ENCODE results near the gene LOXHD1.

LOXHD1 gene

GRCh38 chr18:46433121-46433826 lies 223.7 kb downstream of the LOXHD1 start:
- H3K27ac ChIP-seq = peak overlapping the region; percentile 27
- CTCF ChIA-PET = interaction anchor here (0.6 kb wide), 1 partner anchor 704 kb away, joined by 3 read pairs; no protein-coding TSS in a partner anchor
- no peak for TF ChIP-seq CTCF (conservative IDR thresholded peaks at IDR 0.05; ENCODE audit: low read depth)
- no peak for DNase-seq (ENCODE audit: low spot score)
- POLR2A ChIA-PET (ENCODE audit: low non-redundant PET) = no interaction called here

GRCh38 chr18:46431522-46432171 lies 225.4 kb downstream of the LOXHD1 start:
- ChIA-PET CTCF (no interaction called here), POLR2A (ENCODE audit: low non-redundant PET) (no interaction called here)
- no peak for DNase-seq (ENCODE audit: low spot score)
- no peak overlapping the region for H3K27ac ChIP-seq
- no peak for TF ChIP-seq CTCF (conservative IDR thresholded peaks at IDR 0.05; ENCODE audit: low read depth)

GRCh38 chr18:46429649-46430224 lies 227.3 kb downstream of the LOXHD1 start:
- no peak overlapping the region for H3K27ac ChIP-seq
- no peak for DNase-seq (ENCODE audit: low spot score)
- no peak for TF ChIP-seq CTCF (conservative IDR thresholded peaks at IDR 0.05; ENCODE audit: low read depth)
- POLR2A ChIA-PET (ENCODE audit: low non-redundant PET) = no interaction called here
- CTCF ChIA-PET = no interaction called here

- CTCF ChIA-PET = no interaction called here
- POLR2A ChIA-PET (ENCODE audit: low non-redundant PET) = no interaction called here
- no peak overlapping the region for H3K27ac ChIP-seq
- DNase-seq (ENCODE audit: low spot score) = no peak
- no peak for TF ChIP-seq CTCF (conservative IDR thresholded peaks at IDR 0.05; ENCODE audit: low read depth)
These were observed 227.9 kb downstream of the LOXHD1 start for GRCh38 chr18:46429130-46429529.

- no peak overlapping the region for H3K27ac ChIP-seq
- TF ChIP-seq CTCF (conservative IDR thresholded peaks at IDR 0.05; ENCODE audit: low read depth) = no peak
- POLR2A ChIA-PET (ENCODE audit: low non-redundant PET) = no interaction called here
- DNase-seq (ENCODE audit: low spot score) = no peak
- CTCF ChIA-PET = no interaction called here
These were observed 228.7 kb downstream of the LOXHD1 start for GRCh38 chr18:46428368-46428767.

GRCh38 chr18:46427216-46427995 lies 229.6 kb downstream of the LOXHD1 start:
- TF ChIP-seq CTCF (conservative IDR thresholded peaks at IDR 0.05; ENCODE audit: low read depth) = no peak
- peak overlapping the region; percentile 8; the same call in 1 of the 2 replicates for H3K27ac ChIP-seq
- DNase-seq (ENCODE audit: low spot score) = no peak
- ChIA-PET CTCF (no interaction called here), POLR2A (ENCODE audit: low non-redundant PET) (no interaction called here)

Data from RWPE1 (cell line).